IMR-90 (cell line): Measurements from ENCODE around the gene GOLGA3. TPM values are rescaled to one million over a fixed set of nuclear protein-coding genes. Genes with fewer than 3 reads are reported as not detected.

ENCODE experiments used
- ATAC-seq: fragments of 200-7000 bp; cut with Tn5 transposase; 2 replicates; pipeline ENCODE4 v1.9.1; 2020; ENCODE audit warnings: low read depth, mild to moderate bottlenecking, moderate library complexity
- BruUV-seq: library from RNA; stranded (reverse); fragments of 400-500 nt; replicated peaks from 2 replicates; lab custom pipeline; 2021; lab: Mats Ljungman, UMichigan
- CTCF ChIA-PET: fragments of 300-600 bp; formaldehyde crosslinking; extraction: SDS; loops from one replicate; lab custom pipeline; 2021; ENCODE audit warnings: antibody characterized with exemption; lab: Yijun Ruan, JAX
- POLR2A ChIA-PET: fragments of 300-600 bp; sonication (Branson Sonifier 250); formaldehyde crosslinking; loops from one replicate; lab custom pipeline; 2022; ENCODE audit warnings: antibody characterized with exemption; ENCODE audit not compliant: unreplicated experiment; lab: Charles Lee
- DNase-seq: peaks from one replicate; pipeline ENCODE4 v3.0.0; 2013
- H2AFZ ChIP-seq: replicated peaks from 2 replicates; pipeline ENCODE3; 2013; ENCODE audit warnings: low read length, mild to moderate bottlenecking; ENCODE audit not compliant: poor library complexity
- H2AK5ac ChIP-seq: 2 replicates; pipeline ENCODE4 v1.6.1; 2013; ENCODE audit warnings: low read depth, low read length, inconsistent platforms
- H2AK9ac ChIP-seq: replicated peaks from 2 replicates; pipeline ENCODE3; 2013; ENCODE audit warnings: mild to moderate bottlenecking, low read depth, low read length, moderate library complexity; ENCODE audit not compliant: poor library complexity
- H2BK120ac ChIP-seq: 2 replicates; pipeline ENCODE4 v1.6.1; 2013; ENCODE audit warnings: low read depth, low read length, inconsistent platforms
- H2BK15ac ChIP-seq: 3 replicates; pipeline ENCODE4 v1.6.1; 2013; ENCODE audit warnings: low read depth, low read length, inconsistent platforms
- H2BK20ac ChIP-seq: 2 replicates; pipeline ENCODE4 v1.6.1; 2013; ENCODE audit warnings: low read depth, mild to moderate bottlenecking, inconsistent platforms, low read length, moderate library complexity
- H2BK5ac ChIP-seq: 2 replicates; pipeline ENCODE4 v1.6.1; 2013; ENCODE audit warnings: mild to moderate bottlenecking, low read depth, low read length, inconsistent platforms; ENCODE audit not compliant: poor library complexity, severe bottlenecking
- H3K14ac ChIP-seq: replicated peaks from 2 replicates; pipeline ENCODE4 v1.6.1; 2013; ENCODE audit warnings: low read depth, low read length, inconsistent platforms
- H3K18ac ChIP-seq: 2 replicates; pipeline ENCODE4 v1.6.1; 2013; ENCODE audit warnings: low read depth, low read length, control low read depth
- H3K23ac ChIP-seq: 2 replicates; pipeline ENCODE4 v1.6.1; 2013; ENCODE audit warnings: low read depth, low read length, inconsistent platforms
- H3K27ac ChIP-seq: 2 replicates; pipeline ENCODE4 v1.5.1; 2013; ENCODE audit warnings: mild to moderate bottlenecking, control low read depth, low read length; ENCODE audit not compliant: insufficient read depth
- H3K27me3 ChIP-seq: 2 replicates; pipeline ENCODE4 v1.6.1; 2013; ENCODE audit warnings: low read length; ENCODE audit not compliant: control insufficient read depth, insufficient read depth
- H3K36me3 ChIP-seq: 2 replicates; pipeline ENCODE4 v1.6.1; 2013; ENCODE audit warnings: low read length, mixed read lengths; ENCODE audit not compliant: control insufficient read depth, insufficient read depth
- H3K4ac ChIP-seq: 2 replicates; pipeline ENCODE4 v1.6.1; 2013; ENCODE audit warnings: low read depth, low read length, inconsistent platforms
- H3K4me1 ChIP-seq: 2 replicates; pipeline ENCODE4 v1.6.1; 2013; ENCODE audit warnings: low read length, mixed read lengths; ENCODE audit not compliant: control insufficient read depth, insufficient read depth
- H3K4me2 ChIP-seq: 2 replicates; pipeline ENCODE4 v1.6.1; 2013; ENCODE audit warnings: low read depth, mild to moderate bottlenecking, control low read depth, low read length, moderate library complexity
- H3K4me3 ChIP-seq: 2 replicates; pipeline ENCODE4 v1.5.1; 2013; ENCODE audit warnings: low read depth, mild to moderate bottlenecking, control low read depth, low read length, moderate library complexity; ENCODE audit not compliant: insufficient read depth
- H3K56ac ChIP-seq: 2 replicates; pipeline ENCODE4 v1.6.1; 2013; ENCODE audit warnings: low read length, inconsistent platforms; ENCODE audit not compliant: insufficient read depth; ENCODE audit errors: extremely low read depth
- H3K79me1 ChIP-seq, 2 experiments: 2 replicates each; pipeline ENCODE4 v1.6.1; 2013; ENCODE audit warnings: low read length in 2 of 2, inconsistent platforms in 1 of 2, low read depth in 1 of 2
- H3K9ac ChIP-seq: 2 replicates; pipeline ENCODE4 v1.6.1; 2013; ENCODE audit warnings: low read depth, low read length, control low read depth
- H3K9me1 ChIP-seq: 2 replicates; pipeline ENCODE4 v1.6.1; 2013; ENCODE audit warnings: low read length, inconsistent platforms; ENCODE audit not compliant: insufficient read depth
- H3K9me3 ChIP-seq: 2 replicates; pipeline ENCODE4 v1.6.1; 2013; ENCODE audit warnings: low read length; ENCODE audit not compliant: control insufficient read depth, insufficient read depth
- H4K20me1 ChIP-seq: 2 replicates; pipeline ENCODE4 v1.6.1; 2013; ENCODE audit warnings: low read length, inconsistent platforms; ENCODE audit not compliant: insufficient read depth
- H4K5ac ChIP-seq: 2 replicates; pipeline ENCODE4 v1.6.1; 2013; ENCODE audit warnings: mild to moderate bottlenecking, low read depth, low read length, control low read depth
- H4K8ac ChIP-seq, 2 experiments: 2 replicates each; pipeline ENCODE4 v1.6.1; 2013; ENCODE audit warnings: low read depth in 2 of 2, low read length in 2 of 2, control low read depth in 1 of 2, inconsistent platforms in 1 of 2
- H4K91ac ChIP-seq: 2 replicates; pipeline ENCODE4 v1.6.1; 2013; ENCODE audit warnings: low read depth, low read length, inconsistent platforms; ENCODE audit not compliant: insufficient read depth
- BHLHE40 ChIP-seq: fragments of 150-350 bp; IDR thresholded peaks from 2 replicates; pipeline ENCODE4 v1.6.1; 2016; ENCODE audit warnings: mild to moderate bottlenecking, low read depth, low read length
- CEBPB ChIP-seq: IDR thresholded peaks from 2 replicates; pipeline ENCODE4 v1.6.1; 2012; ENCODE audit warnings: low read depth, low read length, improper control_type of control experiment
- CHD1 ChIP-seq: IDR thresholded peaks from 2 replicates; pipeline ENCODE4 v1.6.1; 2012; ENCODE audit warnings: low read depth, low read length, improper control_type of control experiment
- FOS ChIP-seq: fragments of 150-350 bp; IDR thresholded peaks from 2 replicates; pipeline ENCODE4 v1.6.1; 2016; ENCODE audit warnings: low read depth, low read length
- MAFK ChIP-seq: IDR thresholded peaks from 2 replicates; pipeline ENCODE4 v1.6.1; 2012; ENCODE audit warnings: low read depth, low read length, improper control_type of control experiment
- MAZ ChIP-seq: IDR thresholded peaks from 2 replicates; pipeline ENCODE4 v1.6.1; 2012; ENCODE audit warnings: low read depth, mild to moderate bottlenecking, low read length, improper control_type of control experiment, moderate library complexity, borderline replicate concordance
- MXI1 ChIP-seq: IDR thresholded peaks from 2 replicates; pipeline ENCODE4 v1.6.1; 2012; ENCODE audit warnings: low read depth, mild to moderate bottlenecking, low read length, moderate library complexity, borderline replicate concordance
- NFE2L2 ChIP-seq: fragments of 150-350 bp; IDR thresholded peaks from 2 replicates; pipeline ENCODE4 v1.6.1; 2016; ENCODE audit warnings: low read depth, mild to moderate bottlenecking, low read length
- POLR2A ChIP-seq: IDR thresholded peaks from 2 replicates; pipeline ENCODE4 v1.6.1; 2012; ENCODE audit warnings: mild to moderate bottlenecking, low read depth, low read length
- RAD21 ChIP-seq: IDR thresholded peaks from 2 replicates; pipeline ENCODE4 v1.6.1; 2012; ENCODE audit warnings: low read length, improper control_type of control experiment
- RCOR1 ChIP-seq: IDR thresholded peaks from 2 replicates; pipeline ENCODE4 v1.6.1; 2012; ENCODE audit warnings: mild to moderate bottlenecking, low read length, improper control_type of control experiment; ENCODE audit not compliant: insufficient replicate concordance
- RFX5 ChIP-seq: IDR thresholded peaks from 2 replicates; pipeline ENCODE4 v1.8.0; 2012; ENCODE audit warnings: low read depth, mild to moderate bottlenecking, low read length, moderate library complexity
- SMC3 ChIP-seq: fragments of 150-350 bp; IDR thresholded peaks from 2 replicates; pipeline ENCODE4 v1.6.1; 2016; ENCODE audit warnings: low read depth, mild to moderate bottlenecking, antibody characterized with exemption, low read length, moderate library complexity
- WGBS, 2 experiments: methylation state at CpG; one replicate each; pipeline versions ENCODE4 v1.1.5 to v1.1.7; 2013; ENCODE audit warnings: missing lambda C conversion rate in 2 of 2; ENCODE audit not compliant: insufficient read length in 1 of 2; ENCODE audit errors: extremely low coverage in 2 of 2; 5-methylcytosine and 5-hydroxymethylcytosine counted together
- dilution Hi-C: fragments of 300-500 bp; cut with HindIII; formaldehyde crosslinking; loops from one replicate; pipeline ENCODE4 v1.14.3; 2018; ENCODE audit warnings: low sequenced_read_pairs; ENCODE audit not compliant: unreplicated experiment
- in situ Hi-C: fragments of 300-500 bp; cut with MboI; formaldehyde crosslinking; loops from 3 replicates; pipeline ENCODE4 v1.14.3; 2019; ENCODE audit warnings: low sequenced_read_pairs, inconsistent platforms, mixed read lengths
- intact Hi-C: fragments of 100-400 bp; cut with micrococcal nuclease; formaldehyde crosslinking; loops from 2 replicates; pipeline ENCODE4 v1.10.0; 2022
- polyA plus RNA-seq, 3 experiments: library from polyadenylated mRNA; depleted of rRNA; stranded (reverse); fragments of >200 nt; gene quantifications; 2 replicates each; pipeline ENCODE4 v1.2.3, GENCODE V29; 2012; ENCODE audit warnings: low replicate concordance in 1 of 3
- total RNA-seq: library from RNA; depleted of rRNA; stranded (reverse); fragments of >200 nt; gene quantifications from 2 replicates; pipeline ENCODE4 v1.2.3, GENCODE V29; 2012
- TF ChIP-seq, protein P1 (sequence below): conservative IDR thresholded peaks from 2 replicates; pipeline ENCODE4 v1.5.1; 2012; ENCODE audit warnings: mild to moderate bottlenecking, low read depth, low read length, improper control_type of control experiment
- TF ChIP-seq, protein P2 (sequence below): fragments of 150-350 bp; IDR thresholded peaks from 2 replicates; pipeline ENCODE4 v1.6.1; 2016; ENCODE audit warnings: low read depth, mild to moderate bottlenecking, low read length, moderate library complexity, borderline replicate concordance
- TF ChIP-seq, protein P3 (sequence below): fragments of 150-350 bp; IDR thresholded peaks from 2 replicates; pipeline ENCODE4 v1.6.1; 2017; ENCODE audit warnings: mild to moderate bottlenecking, antibody characterized with exemption, low read length, low read depth

GOLGA3 gene
- total and polyA plus RNA-seq, 2 of the 4 experiments (the other 2 are of a cell fraction) = 39.6 to 99.8 TPM

DNA sequence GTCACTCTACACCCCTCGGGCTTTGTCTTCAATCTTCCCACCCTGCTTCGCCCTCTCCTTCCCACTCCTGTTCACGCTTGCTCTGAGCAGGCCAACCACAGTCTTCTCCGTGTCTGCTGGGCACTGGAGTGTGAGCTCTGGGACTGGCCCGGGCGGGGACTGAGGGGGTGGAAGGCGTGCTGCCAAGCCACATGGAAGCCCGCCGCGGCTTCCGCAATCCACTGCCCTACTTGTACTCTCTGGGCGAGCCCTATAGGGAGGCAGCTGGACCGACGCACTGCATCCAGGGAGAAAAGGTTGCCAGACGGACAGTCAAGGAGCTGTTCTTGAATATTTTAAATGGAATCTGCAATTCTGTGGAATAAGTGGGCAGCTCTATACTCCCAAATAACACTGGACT, 24.8 kb downstream of the GOLGA3 start:
- no TSS peak for BruUV-seq
- in situ Hi-C loops (no loop called here), intact Hi-C loops (no loop called here), dilution Hi-C loops (no loop called here)
- POLR2A ChIA-PET = no interaction called here
- no peaks in the 10 kb centered on the region for H3K27me3 ChIP-seq
- DNase-seq (no peak), ATAC-seq (no peak)
- no peak overlapping the region for H3K4me3 ChIP-seq
- H4K91ac ChIP-seq = no peak overlapping the region
- WGBS, 2 experiments = 87% methylated on average over 3 of the region's 15 CpGs; no CpG with 5 or more reads in 1 of the 2 experiments
- H3K36me3 ChIP-seq = peaks cover 84% of the 10 kb centered on the region
- H3K4me2 ChIP-seq = no peak overlapping the region
- no peak overlapping the region for H4K5ac ChIP-seq
- H4K8ac ChIP-seq = no peak overlapping the region
- H3K14ac ChIP-seq = no peak overlapping the region
- no peak overlapping the region for H3K18ac ChIP-seq
- H2AK9ac ChIP-seq = no peak overlapping the region
- H2BK15ac ChIP-seq = no peak overlapping the region
- no peak overlapping the region for H2AFZ ChIP-seq
- H2AK5ac ChIP-seq = no peak overlapping the region
- H3K9me3 ChIP-seq = no peaks in the 10 kb centered on the region
- no peak overlapping the region for H3K4ac ChIP-seq
- peaks cover 11% of the 10 kb centered on the region for H3K9me1 ChIP-seq
- no peak overlapping the region for H2BK20ac ChIP-seq
- no peaks in the 10 kb centered on the region for H3K4me1 ChIP-seq
- no peak overlapping the region for H2BK5ac ChIP-seq
- no peak overlapping the region for H3K23ac ChIP-seq
- no peak overlapping the region for H3K27ac ChIP-seq
- H3K79me1 ChIP-seq = peaks cover 30 to 80% of the 10 kb centered on the region in 2 experiments
- CTCF ChIA-PET = no interaction called here
- no peak overlapping the region for H2BK120ac ChIP-seq
- no peak overlapping the region for H3K9ac ChIP-seq
- TF ChIP-seq NFE2L2 = no peak
- TF ChIP-seq RFX5 = no peak
- TF ChIP-seq FOS = no peak
- no peak for TF ChIP-seq MXI1
- no peak for TF ChIP-seq RAD21
- TF ChIP-seq CHD1 = no peak
- TF ChIP-seq, protein P1, sequence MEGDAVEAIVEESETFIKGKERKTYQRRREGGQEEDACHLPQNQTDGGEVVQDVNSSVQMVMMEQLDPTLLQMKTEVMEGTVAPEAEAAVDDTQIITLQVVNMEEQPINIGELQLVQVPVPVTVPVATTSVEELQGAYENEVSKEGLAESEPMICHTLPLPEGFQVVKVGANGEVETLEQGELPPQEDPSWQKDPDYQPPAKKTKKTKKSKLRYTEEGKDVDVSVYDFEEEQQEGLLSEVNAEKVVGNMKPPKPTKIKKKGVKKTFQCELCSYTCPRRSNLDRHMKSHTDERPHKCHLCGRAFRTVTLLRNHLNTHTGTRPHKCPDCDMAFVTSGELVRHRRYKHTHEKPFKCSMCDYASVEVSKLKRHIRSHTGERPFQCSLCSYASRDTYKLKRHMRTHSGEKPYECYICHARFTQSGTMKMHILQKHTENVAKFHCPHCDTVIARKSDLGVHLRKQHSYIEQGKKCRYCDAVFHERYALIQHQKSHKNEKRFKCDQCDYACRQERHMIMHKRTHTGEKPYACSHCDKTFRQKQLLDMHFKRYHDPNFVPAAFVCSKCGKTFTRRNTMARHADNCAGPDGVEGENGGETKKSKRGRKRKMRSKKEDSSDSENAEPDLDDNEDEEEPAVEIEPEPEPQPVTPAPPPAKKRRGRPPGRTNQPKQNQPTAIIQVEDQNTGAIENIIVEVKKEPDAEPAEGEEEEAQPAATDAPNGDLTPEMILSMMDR = no peak
- TF ChIP-seq, protein P2, sequence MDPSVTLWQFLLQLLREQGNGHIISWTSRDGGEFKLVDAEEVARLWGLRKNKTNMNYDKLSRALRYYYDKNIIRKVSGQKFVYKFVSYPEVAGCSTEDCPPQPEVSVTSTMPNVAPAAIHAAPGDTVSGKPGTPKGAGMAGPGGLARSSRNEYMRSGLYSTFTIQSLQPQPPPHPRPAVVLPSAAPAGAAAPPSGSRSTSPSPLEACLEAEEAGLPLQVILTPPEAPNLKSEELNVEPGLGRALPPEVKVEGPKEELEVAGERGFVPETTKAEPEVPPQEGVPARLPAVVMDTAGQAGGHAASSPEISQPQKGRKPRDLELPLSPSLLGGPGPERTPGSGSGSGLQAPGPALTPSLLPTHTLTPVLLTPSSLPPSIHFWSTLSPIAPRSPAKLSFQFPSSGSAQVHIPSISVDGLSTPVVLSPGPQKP = no peak
- no peak for TF ChIP-seq CEBPB
- no peak for TF ChIP-seq MAFK
- TF ChIP-seq MAZ = no peak
- TF ChIP-seq, protein P3, sequence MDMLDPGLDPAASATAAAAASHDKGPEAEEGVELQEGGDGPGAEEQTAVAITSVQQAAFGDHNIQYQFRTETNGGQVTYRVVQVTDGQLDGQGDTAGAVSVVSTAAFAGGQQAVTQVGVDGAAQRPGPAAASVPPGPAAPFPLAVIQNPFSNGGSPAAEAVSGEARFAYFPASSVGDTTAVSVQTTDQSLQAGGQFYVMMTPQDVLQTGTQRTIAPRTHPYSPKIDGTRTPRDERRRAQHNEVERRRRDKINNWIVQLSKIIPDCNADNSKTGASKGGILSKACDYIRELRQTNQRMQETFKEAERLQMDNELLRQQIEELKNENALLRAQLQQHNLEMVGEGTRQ = no peak
- no peak for TF ChIP-seq BHLHE40
- no peak for TF ChIP-seq POLR2A
- no peak for TF ChIP-seq RCOR1
- TF ChIP-seq SMC3 = no peak
- H4K20me1 ChIP-seq = peaks cover 76% of the 10 kb centered on the region
- no peak overlapping the region for H3K56ac ChIP-seq
